RWPE1 (cell line): ENCODE measurements around the gene NKG7.

Experiments
- CTCF ChIA-PET: fragments of 350-600 bp; sonication (Branson Sonifier 250); formaldehyde crosslinking; extraction: SDS; loops from one replicate; lab custom pipeline; 2021; lab: Yijun Ruan, JAX
- POLR2A ChIA-PET: fragments of 400-600 bp; formaldehyde crosslinking; extraction: SDS; loops from one replicate; lab custom pipeline; 2020; ENCODE audit warnings: antibody characterized with exemption; ENCODE audit not compliant: low non-redundant PET; lab: Yijun Ruan, JAX
- DNase-seq: peaks from one replicate; pipeline ENCODE4 v3.0.0; 2012; ENCODE audit warnings: low spot score
- H3K27ac ChIP-seq: fragments of 450-650 bp; 2 replicates; pipeline ENCODE4 v1.5.1; 2017
- TF ChIP-seq, protein P1 (sequence below): fragments of 450-650 bp; conservative IDR thresholded peaks from 2 replicates; pipeline ENCODE4 v1.5.1; 2017; ENCODE audit warnings: low read depth, mild to moderate bottlenecking

Gene NKG7

DNA sequence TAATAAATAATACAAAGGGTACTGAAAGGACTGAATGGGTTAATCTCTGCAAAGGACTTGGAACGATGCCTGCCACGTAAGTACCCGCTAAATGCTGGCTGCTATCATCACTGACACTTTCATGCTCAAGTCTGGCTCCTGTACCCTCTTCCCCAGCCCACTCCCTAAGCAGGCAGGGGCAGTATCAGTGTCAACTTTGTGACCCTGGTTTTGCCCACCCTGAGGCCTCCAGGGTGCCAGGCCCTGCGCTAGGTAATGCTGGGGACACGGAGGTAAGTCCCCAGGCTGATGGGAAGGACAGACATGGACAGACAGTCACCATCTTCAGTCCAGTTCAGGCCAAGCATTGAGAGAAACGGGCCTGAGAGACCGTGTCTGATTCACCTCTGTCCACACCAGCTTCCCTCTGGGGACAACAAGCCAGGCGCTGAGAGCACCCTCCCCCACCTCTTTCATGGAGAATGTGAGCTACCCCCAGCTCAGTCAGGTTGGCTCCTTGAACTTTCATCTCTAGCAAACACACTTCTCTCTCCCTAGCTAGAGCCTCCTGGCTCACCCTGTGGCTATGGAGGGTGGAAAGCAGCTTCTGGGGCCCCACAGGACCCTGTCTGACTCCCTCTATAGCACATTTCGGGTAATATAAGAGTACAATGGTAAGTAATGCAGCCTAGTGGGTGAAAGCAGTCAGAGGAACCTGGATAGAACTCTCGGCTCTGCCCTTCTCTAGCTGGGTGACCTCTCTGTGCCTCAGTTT lies 7.1 kb downstream of the NKG7 start:
- TF ChIP-seq, protein P1, sequence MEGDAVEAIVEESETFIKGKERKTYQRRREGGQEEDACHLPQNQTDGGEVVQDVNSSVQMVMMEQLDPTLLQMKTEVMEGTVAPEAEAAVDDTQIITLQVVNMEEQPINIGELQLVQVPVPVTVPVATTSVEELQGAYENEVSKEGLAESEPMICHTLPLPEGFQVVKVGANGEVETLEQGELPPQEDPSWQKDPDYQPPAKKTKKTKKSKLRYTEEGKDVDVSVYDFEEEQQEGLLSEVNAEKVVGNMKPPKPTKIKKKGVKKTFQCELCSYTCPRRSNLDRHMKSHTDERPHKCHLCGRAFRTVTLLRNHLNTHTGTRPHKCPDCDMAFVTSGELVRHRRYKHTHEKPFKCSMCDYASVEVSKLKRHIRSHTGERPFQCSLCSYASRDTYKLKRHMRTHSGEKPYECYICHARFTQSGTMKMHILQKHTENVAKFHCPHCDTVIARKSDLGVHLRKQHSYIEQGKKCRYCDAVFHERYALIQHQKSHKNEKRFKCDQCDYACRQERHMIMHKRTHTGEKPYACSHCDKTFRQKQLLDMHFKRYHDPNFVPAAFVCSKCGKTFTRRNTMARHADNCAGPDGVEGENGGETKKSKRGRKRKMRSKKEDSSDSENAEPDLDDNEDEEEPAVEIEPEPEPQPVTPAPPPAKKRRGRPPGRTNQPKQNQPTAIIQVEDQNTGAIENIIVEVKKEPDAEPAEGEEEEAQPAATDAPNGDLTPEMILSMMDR, result no peak
- POLR2A ChIA-PET, result interaction anchor here (1.1 kb wide), 1 partner anchor 26 kb away, joined by 4 read pairs; no protein-coding TSS in a partner anchor
- CTCF ChIA-PET, result interaction anchor here (0.6 kb wide), 1 partner anchor 107 kb away, joined by 3 read pairs; no protein-coding TSS in a partner anchor
- no peak for DNase-seq
- peak overlapping the region; percentile 93 for H3K27ac ChIP-seq

DNA sequence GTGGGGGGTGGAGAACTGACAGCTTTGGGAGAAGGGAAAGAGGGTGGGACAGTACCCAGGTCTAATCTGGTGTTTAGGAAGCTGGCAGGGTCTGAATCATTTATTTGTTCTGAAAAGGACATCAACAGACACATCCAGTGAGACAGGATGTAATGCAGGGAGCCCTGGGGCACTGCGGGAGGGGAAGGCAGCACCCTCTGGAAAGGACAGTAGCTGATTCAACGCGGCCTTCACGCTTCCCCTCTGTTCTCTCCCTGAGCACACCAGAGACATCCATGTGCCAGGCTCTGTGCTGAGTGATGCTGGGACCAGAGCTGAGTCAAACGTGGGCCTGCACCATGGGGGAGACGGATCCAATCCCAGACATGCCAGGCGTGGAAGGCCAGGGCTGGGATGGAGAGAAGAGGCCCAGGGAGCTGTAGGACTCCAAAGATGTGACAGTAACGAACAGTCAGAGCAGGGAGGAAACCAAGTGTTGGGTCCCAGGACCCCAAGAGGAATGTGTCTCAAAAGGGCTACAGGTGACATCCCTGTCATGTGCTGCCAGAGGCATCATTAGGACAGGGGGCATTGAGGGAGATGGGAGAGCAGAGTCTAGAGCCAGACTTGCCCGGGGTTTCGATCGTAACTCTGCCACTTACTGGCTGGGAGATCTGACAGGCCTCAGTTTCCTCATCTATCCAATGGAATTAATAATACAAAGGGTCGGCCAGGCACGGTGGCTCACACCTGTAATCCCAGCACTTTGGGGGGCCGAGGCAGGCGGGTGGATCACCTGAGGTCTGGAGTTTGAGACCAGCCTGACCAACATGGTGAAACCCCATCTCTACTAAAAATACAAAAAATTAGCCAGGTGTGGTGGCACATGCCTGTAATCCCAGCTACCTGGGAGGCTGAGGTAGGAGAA lies 8.0 kb downstream of the NKG7 start:
- DNase-seq, result peak; percentile 41

DNA sequence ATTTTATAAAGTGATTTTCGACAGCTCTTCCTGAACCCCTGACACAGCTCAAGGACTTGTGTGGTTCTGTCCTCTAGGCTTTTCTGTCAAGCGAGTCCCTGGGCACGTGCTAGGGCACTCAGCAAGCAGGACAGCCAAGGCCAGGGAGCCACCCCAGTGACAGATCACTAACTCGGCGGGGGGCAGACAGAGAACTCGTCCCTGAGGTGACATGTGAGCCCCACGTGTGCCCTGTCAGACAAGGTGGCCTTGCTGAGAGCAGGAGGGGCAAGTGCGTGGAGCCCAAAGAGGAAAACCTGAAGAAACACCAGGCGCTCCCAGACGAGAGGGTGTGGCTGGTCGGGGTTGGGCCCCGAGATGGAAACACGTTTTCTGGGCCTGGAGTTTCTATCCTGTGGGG lies 11.2 kb downstream of the NKG7 start:
- TF ChIP-seq, protein P1, result no peak
- POLR2A ChIA-PET, result no interaction called here
- peak overlapping the region; percentile 83 for H3K27ac ChIP-seq
- no peak for DNase-seq
- CTCF ChIA-PET, result interaction anchor here (0.6 kb wide), 1 partner anchor 111 kb away, joined by 3 read pairs; no protein-coding TSS in a partner anchor

More for the DNA sequence above, 8.0 kb downstream of the NKG7 start:
- TF ChIP-seq, protein P1, result no peak
- POLR2A ChIA-PET, result interaction anchor here (1.0 kb wide), 1 partner anchor 825 kb away, joined by 3 read pairs; no protein-coding TSS in a partner anchor
- H3K27ac ChIP-seq, result peak overlapping the region; percentile 93
- CTCF ChIA-PET, result no interaction called here

DNA sequence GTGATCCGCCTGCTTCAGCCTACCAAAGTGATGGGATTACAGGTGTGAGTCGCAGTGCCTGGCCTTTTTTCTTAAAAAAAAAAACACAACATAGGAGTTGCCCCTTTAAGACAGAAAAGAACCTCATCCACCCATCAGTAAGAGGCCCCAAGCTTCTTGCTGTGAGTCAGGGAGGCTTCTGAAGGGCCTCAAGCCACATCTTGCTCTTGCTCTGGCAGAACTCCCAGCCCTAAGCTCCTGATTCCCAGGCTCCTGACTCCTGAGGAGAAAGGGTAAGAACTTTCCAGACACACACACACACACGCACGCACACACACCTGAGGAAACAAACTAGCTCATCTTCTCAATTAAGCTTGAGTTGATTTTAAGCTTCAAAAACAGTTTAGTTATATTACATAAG lies 13.2 kb downstream of the NKG7 start:
- peak overlapping the region; percentile 83 for H3K27ac ChIP-seq
- DNase-seq, result peak; percentile 66
- TF ChIP-seq, protein P1, result no peak
- CTCF ChIA-PET, result interaction anchor here (0.7 to 0.9 kb wide), 2 partner anchors 39 to 62 kb away, joined by 4 read pairs; no protein-coding TSS in a partner anchor
- POLR2A ChIA-PET, result interaction anchor here (1.2 kb wide), 1 partner anchor 20 kb away, joined by 4 read pairs; no protein-coding TSS in a partner anchor

DNA sequence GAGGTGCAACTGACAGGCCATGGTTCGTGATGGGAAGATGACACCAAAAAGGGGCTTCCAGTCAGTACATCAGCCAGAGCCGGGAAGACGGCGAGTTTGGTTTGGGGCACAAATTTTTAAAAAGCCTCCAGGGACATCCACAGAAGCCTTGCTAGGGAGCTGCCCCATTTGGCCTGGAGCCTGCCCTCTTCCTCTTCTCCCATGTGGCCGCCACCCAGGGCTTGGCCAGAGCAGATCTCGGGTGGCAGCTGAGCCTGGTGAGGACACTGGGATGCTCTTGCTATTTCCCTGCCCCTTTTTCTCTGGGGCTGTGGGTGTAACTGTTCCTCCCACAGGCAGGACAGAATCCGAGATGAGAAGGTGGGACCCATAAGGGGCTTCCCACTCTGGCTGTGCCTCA lies 14.5 kb downstream of the NKG7 start:
- POLR2A ChIA-PET, result no interaction called here
- no peak for DNase-seq
- CTCF ChIA-PET, result no interaction called here
- TF ChIP-seq, protein P1, result no peak
- peak overlapping the region; percentile 83 for H3K27ac ChIP-seq
